Measurements from ENCODE around the gene L3MBTL4. TPM values are rescaled to one million over a fixed set of nuclear protein-coding genes. Genes with fewer than 3 reads are reported as not detected.

The L3MBTL4 gene
- total RNA-seq, 6 experiments from 2014 or later, result not detected

- DNase-seq, result no peak
- Mint-ChIP-seq H3K36me3 (ENCODE audit: low read depth) (no peaks in the 10 kb centered on the region), H3K27me3 (ENCODE audit: insufficient read depth) (no peaks in the 10 kb centered on the region; the same call in 1 of the 2 replicates), H3K27ac (no peak overlapping the region), H3K4me1 (ENCODE audit: low read depth) (no peaks in the 10 kb centered on the region), H3K9me3 (peaks cover 48% of the 10 kb centered on the region), H3K4me3 (no peak overlapping the region)
- TF ChIP-seq CTCF (IDR thresholded peaks at IDR 0.05), result no peak
Measured at GRCh38 chr18:6374935-6375529, 39.7 kb downstream of the L3MBTL4 start.

DNA sequence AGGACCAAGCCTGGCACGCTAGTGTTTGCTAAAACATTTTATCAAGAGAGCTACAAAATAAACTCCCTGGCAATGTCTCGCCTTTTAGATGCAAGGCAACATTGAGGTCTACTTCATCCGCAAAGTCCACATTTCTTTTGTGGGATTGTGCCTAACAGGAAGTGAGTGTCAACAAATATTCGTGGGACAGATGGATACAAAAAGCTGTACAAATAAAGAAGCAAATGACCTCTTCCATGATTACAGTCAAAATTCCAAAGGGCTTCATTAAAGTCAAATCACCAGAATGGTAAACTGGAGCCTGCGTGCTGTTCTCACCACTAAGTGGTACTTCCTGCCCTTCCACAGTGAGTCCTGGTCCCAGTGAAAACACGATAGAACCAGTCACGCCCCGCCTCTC lies 40.4 kb downstream of the L3MBTL4 start:
- Mint-ChIP-seq H3K27me3 (ENCODE audit: insufficient read depth) (no peaks in the 10 kb centered on the region; the same call in 1 of the 2 replicates), H3K36me3 (ENCODE audit: low read depth) (peaks cover 3% of the 10 kb centered on the region; the same call in 1 of the 2 replicates), H3K4me3 (no peak overlapping the region), H3K9me3 (peaks cover 47% of the 10 kb centered on the region), H3K4me1 (ENCODE audit: low read depth) (no peaks in the 10 kb centered on the region), H3K27ac (no peak overlapping the region)
- no peak for TF ChIP-seq CTCF (IDR thresholded peaks at IDR 0.05)
- DNase-seq, result no peak

GRCh38 chr18:6373187-6373586 lies 41.5 kb downstream of the L3MBTL4 start:
- no peaks in the 10 kb centered on the region for H3K4me1 Mint-ChIP-seq (ENCODE audit: low read depth)
- DNase-seq, result no peak
- TF ChIP-seq CTCF (IDR thresholded peaks at IDR 0.05), result no peak
- peaks cover 47% of the 10 kb centered on the region for H3K9me3 Mint-ChIP-seq
- no peak overlapping the region for H3K4me3 Mint-ChIP-seq
- peaks cover 6% of the 10 kb centered on the region; the same call in 1 of the 2 replicates for H3K36me3 Mint-ChIP-seq (ENCODE audit: low read depth)
- H3K27me3 Mint-ChIP-seq (ENCODE audit: insufficient read depth), result no peaks in the 10 kb centered on the region; the same call in 1 of the 2 replicates
- no peak overlapping the region for H3K27ac Mint-ChIP-seq

DNA sequence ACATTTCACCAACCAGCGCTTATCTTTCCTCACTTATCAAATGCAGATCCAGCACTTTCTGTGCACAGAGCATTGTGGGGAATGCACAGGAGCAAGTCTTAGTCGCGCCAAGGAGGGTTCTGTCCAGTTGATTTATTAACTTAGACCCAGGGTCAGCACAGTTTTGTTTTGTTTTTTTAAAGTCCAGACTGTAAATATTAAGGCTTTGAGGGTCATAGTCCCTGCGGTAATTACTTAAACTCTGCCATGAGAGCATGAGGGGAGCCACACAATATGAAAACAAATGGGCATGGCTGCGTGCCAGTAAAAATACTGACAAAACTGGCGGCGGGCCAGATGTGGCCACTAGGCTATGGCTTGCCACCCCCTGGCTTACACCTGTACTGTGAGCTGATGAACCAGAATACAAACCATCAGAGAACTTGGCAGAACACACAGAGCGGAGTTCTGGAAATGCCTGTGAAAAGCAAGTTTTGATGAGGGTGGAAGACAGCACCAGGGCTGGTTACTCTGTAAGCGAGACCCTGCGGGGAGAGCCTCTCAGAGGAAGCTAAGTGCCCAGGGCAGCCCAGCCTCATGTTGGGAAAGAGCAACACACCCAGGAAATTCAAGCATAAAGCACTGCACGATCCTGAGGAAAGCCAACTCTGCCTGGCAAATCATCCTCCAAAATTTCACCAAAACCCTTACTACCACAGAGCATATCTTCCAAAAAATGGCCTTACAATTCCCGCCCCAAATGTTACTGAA lies 43.6 kb downstream of the L3MBTL4 start:
- no peak for TF ChIP-seq CTCF (IDR thresholded peaks at IDR 0.05)
- Mint-ChIP-seq H3K27me3 (ENCODE audit: insufficient read depth) (no peaks in the 10 kb centered on the region; the same call in 1 of the 2 replicates), H3K36me3 (ENCODE audit: low read depth) (peaks cover 13% of the 10 kb centered on the region; the same call in 1 of the 2 replicates), H3K9me3 (peaks cover 52% of the 10 kb centered on the region), H3K4me3 (no peak overlapping the region), H3K27ac (no peak overlapping the region), H3K4me1 (ENCODE audit: low read depth) (no peaks in the 10 kb centered on the region)
- DNase-seq, result no peak

DNA sequence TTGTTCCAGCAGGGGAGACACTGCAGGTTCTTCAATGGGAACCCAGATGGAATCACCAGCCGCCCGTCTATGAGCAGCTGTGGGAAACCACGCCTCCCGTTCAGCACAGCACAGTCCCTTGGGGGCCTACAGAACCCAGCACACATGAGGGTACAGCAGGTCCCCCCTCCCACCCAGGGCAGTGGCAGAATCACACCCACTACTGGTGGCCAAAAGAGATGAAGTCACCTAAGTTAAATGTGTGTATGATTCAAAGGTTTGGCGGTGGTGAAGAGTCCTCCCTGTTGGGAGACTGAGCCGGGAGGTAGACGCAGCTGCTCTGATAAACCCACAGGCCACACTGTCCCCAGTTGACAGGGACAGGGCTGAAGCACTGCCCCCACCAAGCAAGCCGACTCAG lies 44.3 kb downstream of the L3MBTL4 start:
- Mint-ChIP-seq H3K36me3 (ENCODE audit: low read depth) (peaks cover 13% of the 10 kb centered on the region; the same call in 1 of the 2 replicates), H3K9me3 (peaks cover 47% of the 10 kb centered on the region), H3K27me3 (ENCODE audit: insufficient read depth) (no peaks in the 10 kb centered on the region; the same call in 1 of the 2 replicates), H3K4me3 (no peak overlapping the region), H3K27ac (no peak overlapping the region), H3K4me1 (ENCODE audit: low read depth) (no peaks in the 10 kb centered on the region)
- DNase-seq, result no peak
- TF ChIP-seq CTCF (IDR thresholded peaks at IDR 0.05), result no peak
